Skeletal muscle tissue (tissue), 4 donors: Measurements from ENCODE around the gene PTBP2. TPM values are rescaled to one million over a fixed set of nuclear protein-coding genes. Genes with fewer than 3 reads are reported as not detected.
A peak's percentile ranks its signal among the peaks of the same experiment; 100 is the strongest.

ENCODE experiments used
- H3K27ac ChIP-seq: one replicate; pipeline ENCODE4 v1.7.0; 2013; ENCODE audit warnings: mild to moderate bottlenecking, low read depth, low read length, inconsistent platforms
- H3K27me3 ChIP-seq, 3 donors: one replicate each; pipeline ENCODE4 v1.7.0; 2013; ENCODE audit warnings: low read length in 3 of 3; ENCODE audit not compliant: control insufficient read depth in 3 of 3, insufficient read depth in 3 of 3
- H3K36me3 ChIP-seq, 3 donors: one replicate each; pipeline ENCODE4 v1.7.0; 2013; ENCODE audit warnings: low read length in 3 of 3; ENCODE audit not compliant: control insufficient read depth in 3 of 3, insufficient read depth in 3 of 3
- H3K4me1 ChIP-seq, 3 donors: one replicate each; pipeline ENCODE4 v1.7.0; 2013; ENCODE audit warnings: low read length in 3 of 3, mild to moderate bottlenecking in 3 of 3; ENCODE audit not compliant: control insufficient read depth in 3 of 3, insufficient read depth in 3 of 3
- H3K4me3 ChIP-seq, 3 donors: one replicate each; pipeline ENCODE4 v1.7.0; 2013; ENCODE audit warnings: low read length in 3 of 3
- H3K9ac ChIP-seq, 3 donors: one replicate each; pipeline ENCODE4 v1.7.0; 2013; ENCODE audit warnings: low read length in 3 of 3, mild to moderate bottlenecking in 3 of 3, moderate library complexity in 2 of 3, low read depth in 1 of 3
- H3K9me3 ChIP-seq, 3 donors: one replicate each; pipeline ENCODE4 v1.7.0; 2013; ENCODE audit warnings: low read length in 3 of 3; ENCODE audit not compliant: control insufficient read depth in 3 of 3
- total RNA-seq: library from RNA; depleted of rRNA; stranded (reverse); fragments of >200 nt; gene quantifications from one replicate; pipeline ENCODE4 v1.2.3, GENCODE V29; 2014
- donor health status: Osteomylitis.

Gene PTBP2
- total RNA-seq, 1 donor from 2014 or later: 38.6 TPM

GRCh38 chr1:96708482-96708881, 13.1 kb upstream of the PTBP2 start:
- H3K27me3 ChIP-seq: no peaks in the 10 kb centered on the region
- H3K9ac ChIP-seq: no peak overlapping the region

DNA sequence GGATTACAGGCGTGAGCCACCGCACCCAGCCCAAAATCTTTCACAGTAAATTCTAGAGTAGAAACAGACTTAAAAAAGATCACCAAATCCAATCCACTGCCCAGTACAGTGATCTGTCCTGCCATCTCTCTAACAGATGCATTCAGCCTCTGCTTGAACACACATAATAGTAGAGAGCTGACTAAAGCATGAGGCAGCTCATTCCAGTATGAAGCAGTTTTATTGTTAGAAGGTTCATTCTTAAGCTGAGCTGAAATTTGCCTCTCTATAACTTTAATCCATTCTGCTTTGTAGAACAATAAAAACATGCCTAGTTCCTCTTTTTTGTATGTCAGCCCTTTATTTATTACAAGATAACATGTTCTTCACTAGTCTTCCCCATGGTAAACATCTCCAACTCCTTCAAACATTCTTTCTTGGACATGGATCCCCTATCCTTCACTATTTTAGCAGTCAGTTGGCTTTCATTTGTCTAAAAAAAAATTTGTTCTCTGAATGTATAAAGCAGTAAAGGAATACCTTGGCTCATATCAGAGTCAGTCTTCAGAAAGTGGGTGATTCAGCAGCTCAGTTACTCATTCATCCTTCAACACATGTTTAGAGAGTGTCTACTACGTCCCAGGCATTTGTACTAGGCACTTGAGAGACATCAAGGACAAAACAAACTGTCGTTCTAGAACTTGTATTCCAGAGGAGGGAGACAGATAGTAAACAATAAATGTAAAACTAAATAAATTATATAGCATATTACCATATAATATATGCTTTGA, 10.7 kb upstream of the PTBP2 start:
- no peaks in the 10 kb centered on the region for H3K9me3 ChIP-seq
- no peaks in the 10 kb centered on the region for H3K36me3 ChIP-seq
- no peak overlapping the region for H3K4me3 ChIP-seq
- H3K27me3 ChIP-seq: no peaks in the 10 kb centered on the region
- H3K27ac ChIP-seq: no peak overlapping the region
- H3K4me1 ChIP-seq: no peaks in the 10 kb centered on the region
- no peak overlapping the region for H3K9ac ChIP-seq

More at GRCh38 chr1:96708482-96708881, 13.1 kb upstream of the PTBP2 start:
- Histone ChIP-seq H3K27ac (no peak overlapping the region), H3K9me3 (no peaks in the 10 kb centered on the region), H3K4me1 (no peaks in the 10 kb centered on the region), H3K36me3 (no peaks in the 10 kb centered on the region), H3K4me3 (no peak overlapping the region)

DNA sequence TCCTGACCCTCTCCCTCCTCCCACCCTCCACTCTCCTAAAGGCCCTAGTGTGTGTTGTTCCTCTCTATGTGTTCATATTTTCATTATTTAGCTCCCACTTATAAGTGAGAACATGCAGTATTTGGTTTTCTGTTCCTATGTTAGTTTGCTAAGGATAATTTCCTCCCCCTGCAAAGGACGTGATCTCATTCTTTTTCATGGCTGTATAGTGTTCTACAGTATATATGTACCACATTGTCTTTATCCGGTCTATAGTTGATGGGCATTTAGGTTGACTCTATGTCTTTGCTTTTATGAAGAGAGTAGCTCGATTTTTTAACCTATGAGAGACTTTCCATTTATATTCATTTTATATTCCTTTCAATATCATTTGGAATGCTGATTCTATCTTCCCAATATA, 7.9 kb upstream of the PTBP2 start:
- no peak overlapping the region for H3K4me3 ChIP-seq
- H3K9me3 ChIP-seq: no peaks in the 10 kb centered on the region
- no peaks in the 10 kb centered on the region for H3K36me3 ChIP-seq
- no peak overlapping the region for H3K9ac ChIP-seq
- no peak overlapping the region for H3K27ac ChIP-seq
- no peaks in the 10 kb centered on the region for H3K27me3 ChIP-seq
- no peaks in the 10 kb centered on the region for H3K4me1 ChIP-seq

GRCh38 chr1:96714881-96715280, 6.7 kb upstream of the PTBP2 start:
- H3K4me1 ChIP-seq: no peaks in the 10 kb centered on the region
- no peaks in the 10 kb centered on the region for H3K9me3 ChIP-seq
- no peaks in the 10 kb centered on the region for H3K27me3 ChIP-seq
- H3K27ac ChIP-seq: no peak overlapping the region
- no peak overlapping the region for H3K4me3 ChIP-seq
- no peak overlapping the region for H3K9ac ChIP-seq
- no peaks in the 10 kb centered on the region for H3K36me3 ChIP-seq

- H3K27ac ChIP-seq: no peak overlapping the region
- H3K9me3 ChIP-seq: no peaks in the 10 kb centered on the region
- no peaks in the 10 kb centered on the region for H3K4me1 ChIP-seq
- H3K27me3 ChIP-seq: no peaks in the 10 kb centered on the region
- H3K4me3 ChIP-seq: no peak overlapping the region
- H3K9ac ChIP-seq: no peak overlapping the region
- no peaks in the 10 kb centered on the region for H3K36me3 ChIP-seq
Measured at GRCh38 chr1:96715482-96715881, 6.1 kb upstream of the PTBP2 start.

- peak overlapping the region; percentile 87 to 90 (median 89) for H3K9ac ChIP-seq
- H3K27ac ChIP-seq: no peak overlapping the region
- H3K27me3 ChIP-seq: no peaks in the 10 kb centered on the region
- peak overlapping the region; percentile 88 to 92 (median 89) for H3K4me3 ChIP-seq
- H3K36me3 ChIP-seq: no peaks in the 10 kb centered on the region
- H3K9me3 ChIP-seq: no peaks in the 10 kb centered on the region
- peaks cover 0 to 21% (median 6%) of the 10 kb centered on the region in 3 donors for H3K4me1 ChIP-seq
Measured at GRCh38 chr1:96721053-96721415, 550 bp upstream of the PTBP2 start.

DNA sequence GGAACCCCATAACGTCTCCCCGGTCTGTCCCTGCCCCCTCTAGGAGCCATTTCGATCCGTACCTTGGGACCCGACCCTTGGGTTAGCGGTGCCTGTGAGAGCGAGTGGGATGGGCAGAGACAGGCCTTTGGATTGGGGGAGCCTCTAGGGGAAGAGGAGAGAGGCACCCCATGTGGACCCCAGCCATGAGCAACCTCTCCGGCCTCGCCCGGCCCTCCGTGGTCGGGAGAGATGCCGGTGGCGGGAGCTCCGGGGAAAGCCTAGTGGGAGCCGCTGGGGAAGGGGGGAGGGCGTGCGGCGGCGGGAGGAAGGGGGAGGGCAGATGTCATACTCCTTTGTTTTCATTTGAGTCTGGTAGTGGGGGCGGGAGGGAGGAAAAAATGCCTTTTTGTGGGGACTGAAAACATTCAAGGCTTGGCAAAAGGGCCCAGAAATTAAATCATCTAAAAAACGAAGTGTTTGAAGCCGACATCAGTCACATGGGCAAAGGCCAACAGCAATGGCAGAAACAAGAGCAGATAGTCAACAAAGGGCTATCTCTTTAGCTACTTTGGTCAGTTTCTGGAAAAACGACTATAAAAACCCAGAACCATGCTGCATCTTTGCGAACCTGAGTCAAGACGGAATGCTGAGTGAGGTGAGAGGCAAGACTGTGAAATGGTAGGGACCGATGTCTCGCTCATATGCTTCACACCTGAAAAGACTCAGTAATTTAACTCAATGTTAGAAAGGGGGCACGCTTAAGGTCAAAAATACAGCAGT, 758 bp downstream of the PTBP2 start:
- H3K27me3 ChIP-seq: no peaks in the 10 kb centered on the region
- H3K27ac ChIP-seq: peak overlapping the region; percentile 94
- peaks cover 0 to 21% (median 6%) of the 10 kb centered on the region in 3 donors for H3K4me1 ChIP-seq
- peak overlapping the region; percentile 87 to 90 (median 89) for H3K9ac ChIP-seq
- no peaks in the 10 kb centered on the region for H3K9me3 ChIP-seq
- peak overlapping the region; percentile 88 to 92 (median 89) for H3K4me3 ChIP-seq
- peaks cover 0 to 2% (median 0%) of the 10 kb centered on the region in 3 donors for H3K36me3 ChIP-seq

- H3K27me3 ChIP-seq: no peaks in the 10 kb centered on the region
- peak overlapping the region; percentile 87 to 90 (median 89) for H3K9ac ChIP-seq
- peaks cover 0 to 22% (median 6%) of the 10 kb centered on the region in 3 donors for H3K4me1 ChIP-seq
- no peaks in the 10 kb centered on the region for H3K9me3 ChIP-seq
- H3K4me3 ChIP-seq: peak overlapping the region; percentile 88 to 92 (median 89)
- peak overlapping the region; percentile 94 for H3K27ac ChIP-seq
- H3K36me3 ChIP-seq: peaks cover 0 to 3% (median 0%) of the 10 kb centered on the region in 3 donors
Measured at GRCh38 chr1:96722958-96723357, 1.4 kb downstream of the PTBP2 start.

- H3K4me3 ChIP-seq: peak overlapping the region in 1 of 3 donors; percentile 92
- no peaks in the 10 kb centered on the region for H3K9me3 ChIP-seq
- H3K27ac ChIP-seq: no peak overlapping the region
- H3K4me1 ChIP-seq: peaks cover 0 to 23% (median 6%) of the 10 kb centered on the region in 3 donors
- no peaks in the 10 kb centered on the region for H3K27me3 ChIP-seq
- H3K36me3 ChIP-seq: peaks cover 0 to 3% (median 0%) of the 10 kb centered on the region in 3 donors
- H3K9ac ChIP-seq: peak overlapping the region; percentile 3 to 89 (median 35)
Measured at GRCh38 chr1:96723377-96723776, 1.8 kb downstream of the PTBP2 start.

- peaks cover 0 to 23% (median 6%) of the 10 kb centered on the region in 3 donors for H3K4me1 ChIP-seq
- no peaks in the 10 kb centered on the region for H3K9me3 ChIP-seq
- no peak overlapping the region for H3K9ac ChIP-seq
- H3K27me3 ChIP-seq: no peaks in the 10 kb centered on the region
- no peak overlapping the region for H3K27ac ChIP-seq
- H3K36me3 ChIP-seq: peaks cover 0 to 3% (median 0%) of the 10 kb centered on the region in 3 donors
- no peak overlapping the region for H3K4me3 ChIP-seq
Measured at GRCh38 chr1:96723936-96724335, 2.4 kb downstream of the PTBP2 start.
